Activated CD8-positive, alpha-beta memory T cell treated with anti-CD3 and anti-CD28 coated beads, Interleukin-2, amount 10 ng/mL, durations not matched to agents 7 days and 5 days (primary cell): Measurements from ENCODE around the gene PCP2. TPM values are rescaled to one million over a fixed set of nuclear protein-coding genes. Genes with fewer than 3 reads are reported as not detected.

ENCODE experiments used
- ATAC-seq: fragments of 150-1000 bp; cut with Tn5 transposase; one replicate; pipeline ENCODE4 v1.10.0; 2021; ENCODE audit warnings: moderate library complexity
- CTCF ChIA-PET: fragments of 350-600 bp; sonication (Branson Sonifier 250); formaldehyde crosslinking; loops from one replicate; lab custom pipeline; 2021; ENCODE audit warnings: antibody characterized with exemption; lab: Charles Lee
- DNase-seq: peaks from one replicate; pipeline ENCODE4 v3.0.0-alpha.2; 2020
- H3K27ac Mint-ChIP-seq: one replicate; pipeline ENCODE4 v1.8.0; 2021; ENCODE audit warnings: mild to moderate bottlenecking, mixed read lengths
- H3K27me3 Mint-ChIP-seq: one replicate; pipeline ENCODE4 v1.8.0; 2021; ENCODE audit warnings: mixed read lengths
- H3K36me3 Mint-ChIP-seq: one replicate; pipeline ENCODE4 v1.8.0; 2021; ENCODE audit warnings: mild to moderate bottlenecking, mixed read lengths
- H3K4me1 Mint-ChIP-seq: one replicate; pipeline ENCODE4 v1.8.0; 2021; ENCODE audit warnings: mixed read lengths
- H3K4me3 Mint-ChIP-seq: one replicate; pipeline ENCODE4 v1.8.0; 2021; ENCODE audit warnings: mild to moderate bottlenecking, moderate library complexity, mixed read lengths
- H3K9me3 Mint-ChIP-seq: one replicate; pipeline ENCODE4 v1.8.0; 2022; ENCODE audit warnings: low read depth, mixed read lengths
- total RNA-seq, 2 experiments: library from RNA; stranded (reverse); gene quantifications; one replicate each; pipeline ENCODE4 v1.2.3, GENCODE V29; 2021

PCP2 gene
- total RNA-seq, 2 experiments from 2014 or later: 0.56 to 0.99 TPM

DNA sequence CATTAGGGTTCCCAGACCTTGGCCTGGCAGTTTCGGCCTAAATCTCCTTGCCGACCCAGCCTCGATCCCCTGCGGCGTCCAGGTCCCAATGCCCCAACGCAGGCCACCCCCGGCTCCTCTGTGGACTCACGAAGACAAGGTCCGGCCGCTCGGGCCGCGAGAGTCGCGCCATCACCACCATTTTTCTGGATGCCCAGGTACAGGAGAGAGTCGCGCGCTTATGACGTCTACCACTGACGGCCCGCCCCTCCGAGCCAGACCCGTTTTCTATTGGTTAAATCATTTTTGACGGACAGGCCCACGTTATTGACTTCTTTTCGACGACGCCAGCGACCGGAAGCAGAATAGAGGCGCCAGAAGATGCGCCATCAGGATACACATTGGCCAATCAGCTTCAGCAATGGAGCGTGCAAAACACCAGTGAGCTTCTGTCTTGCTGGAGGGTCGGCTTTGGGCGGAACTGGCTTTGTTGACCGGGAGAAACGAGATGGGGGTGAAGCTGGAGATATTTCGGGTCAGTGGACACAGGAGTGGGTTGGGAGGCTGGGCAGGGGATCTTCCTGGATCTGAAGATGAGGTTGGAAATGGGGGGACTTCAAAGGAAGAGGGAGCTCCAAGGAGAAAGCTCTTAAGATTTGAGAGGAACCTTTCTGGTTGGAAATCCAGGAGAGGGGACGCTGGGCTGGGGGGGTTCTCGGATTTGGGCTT, 4.0 kb downstream of the PCP2 start, which contains the start of the genes PET100 and XAB2:
TSS of gene PET100 (plus strand) at position 447 of the 708 bp plus-strand sequence. CDS start at position 488, 41 bp downstream.
TSS of gene XAB2 (minus strand) at position 199 of the 708 bp plus-strand sequence. CDS start at position 181, 18 bp downstream.
- Mint-ChIP-seq H3K9me3 (no peaks in the 10 kb centered on the region), H3K4me3 (peak within 1 kb of the TSS; percentile 97), H3K36me3 (peaks cover 6% of the 10 kb centered on the region), H3K27me3 (no peaks in the 10 kb centered on the region), H3K27ac (peak within 1 kb of the TSS; percentile 99), H3K4me1 (peaks cover 33% of the 10 kb centered on the region)
- peak; percentile 99 for ATAC-seq
- CTCF ChIA-PET: interaction anchor here (0.8 to 2.9 kb wide), 10 partner anchors 9 to 315 kb away, joined by 3 to 12 read pairs (median 6); partner anchors contain the start of genes ARHGEF18, TIMM44 and TRAPPC5
- DNase-seq: peak; percentile 98

DNA sequence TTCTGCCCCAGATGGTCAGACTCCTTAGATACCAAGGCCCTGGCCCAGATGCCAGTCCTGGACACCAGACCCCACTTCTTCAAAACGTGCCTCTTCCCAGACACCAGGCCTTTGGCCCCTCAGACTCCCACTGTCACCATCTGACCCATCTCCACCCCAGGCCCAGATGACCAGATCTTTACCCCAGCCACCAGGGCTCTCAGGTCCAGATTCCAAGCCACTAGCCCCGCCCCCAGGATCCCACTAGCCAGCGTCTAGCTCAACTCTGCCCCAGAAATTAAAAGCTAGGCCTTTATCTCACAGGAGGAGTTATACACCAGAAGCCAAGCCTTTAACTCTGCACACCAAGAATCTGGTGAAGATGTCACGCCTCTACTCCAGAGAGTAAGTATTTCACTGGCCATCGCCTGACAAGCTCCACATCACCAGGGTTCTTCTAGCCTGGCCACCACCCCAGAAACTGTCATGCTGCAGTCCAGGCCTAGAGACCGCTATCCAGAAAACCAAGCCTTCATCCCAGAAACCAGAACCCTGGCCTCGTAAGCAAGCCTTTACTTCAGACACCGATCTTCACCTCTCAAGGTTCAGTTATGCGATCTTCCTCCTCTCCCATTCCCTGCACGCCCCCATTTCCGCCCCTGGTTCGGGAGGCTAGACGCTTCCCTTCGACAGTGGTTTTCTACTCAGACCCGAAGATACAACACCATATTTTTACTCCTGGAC, 4.8 kb downstream of the PCP2 start:
- H3K27ac Mint-ChIP-seq: peak overlapping the region; percentile 99
- CTCF ChIA-PET: interaction anchor here (1.3 to 2.9 kb wide), 5 partner anchors 23 to 315 kb away, joined by 6 to 12 read pairs (median 10); partner anchors contain the start of genes ARHGEF18, TIMM44 and TRAPPC5
- peaks cover 6% of the 10 kb centered on the region for H3K36me3 Mint-ChIP-seq
- ATAC-seq (no peak), DNase-seq (no peak)
- H3K9me3 Mint-ChIP-seq: no peaks in the 10 kb centered on the region
- peak overlapping the region; percentile 97 for H3K4me3 Mint-ChIP-seq
- peaks cover 33% of the 10 kb centered on the region for H3K4me1 Mint-ChIP-seq
- no peaks in the 10 kb centered on the region for H3K27me3 Mint-ChIP-seq

DNA sequence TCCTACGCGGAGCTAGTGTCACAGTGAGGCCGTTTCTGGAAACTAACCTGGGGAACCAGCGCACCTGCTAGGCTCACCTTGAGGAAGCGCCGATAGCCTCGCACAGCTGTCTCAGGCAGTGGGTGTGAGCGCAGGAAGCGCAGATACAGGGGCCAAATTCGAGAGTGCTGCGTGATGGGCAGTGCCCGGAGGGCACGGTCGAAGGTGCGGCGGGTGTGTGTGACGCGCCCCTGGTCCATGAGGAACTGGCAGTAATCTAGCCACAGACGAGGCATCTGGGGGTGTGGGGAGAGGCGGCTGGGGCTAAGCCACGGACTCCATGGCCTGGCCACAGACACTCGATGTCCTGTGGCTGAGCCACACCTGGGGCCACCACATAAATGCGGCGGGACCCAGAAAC, 6.4 kb downstream of the PCP2 start:
- CTCF ChIA-PET: interaction anchor here (0.5 to 1.2 kb wide), 2 partner anchors 54 to 150 kb away, joined by 3 to 4 read pairs; partner anchors contain the start of gene TRAPPC5
- DNase-seq: no peak
- no peak overlapping the region for H3K27ac Mint-ChIP-seq
- peaks cover 33% of the 10 kb centered on the region for H3K4me1 Mint-ChIP-seq
- ATAC-seq: no peak
- no peaks in the 10 kb centered on the region for H3K27me3 Mint-ChIP-seq
- H3K4me3 Mint-ChIP-seq: no peak overlapping the region
- H3K9me3 Mint-ChIP-seq: no peaks in the 10 kb centered on the region
- H3K36me3 Mint-ChIP-seq: peaks cover 6% of the 10 kb centered on the region

DNA sequence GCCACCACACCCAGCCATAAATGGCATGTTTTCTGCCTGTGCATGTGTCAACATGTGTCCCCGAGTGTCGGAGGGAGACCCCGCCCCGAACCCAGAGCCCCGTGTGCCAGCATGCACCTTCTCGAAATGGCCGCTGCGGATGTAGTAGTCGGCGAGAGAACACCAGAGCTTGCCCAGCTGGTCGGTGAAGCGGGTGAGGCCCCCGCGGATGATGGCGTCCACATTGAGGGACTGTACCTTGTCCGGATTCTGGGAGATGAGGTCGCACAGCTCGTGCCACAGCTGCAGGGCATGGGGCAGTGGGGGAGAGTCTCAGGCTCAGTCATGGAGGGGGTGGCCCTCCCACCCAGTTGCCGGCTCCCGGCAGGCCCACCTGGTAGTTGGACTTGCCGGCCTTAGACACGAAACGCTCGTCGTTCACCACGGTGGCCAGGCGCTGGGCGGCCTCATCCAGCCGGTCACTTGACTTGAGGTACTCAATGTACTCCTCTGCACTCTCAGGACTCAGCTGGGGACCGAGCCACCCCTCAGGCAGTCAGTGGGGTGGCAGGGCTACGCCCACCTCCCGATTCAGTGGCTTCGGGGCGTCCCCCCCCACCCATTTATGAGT, 7.7 kb downstream of the PCP2 start:
- no peak overlapping the region for H3K4me3 Mint-ChIP-seq
- H3K27me3 Mint-ChIP-seq: no peaks in the 10 kb centered on the region
- ATAC-seq: no peak

DNA sequence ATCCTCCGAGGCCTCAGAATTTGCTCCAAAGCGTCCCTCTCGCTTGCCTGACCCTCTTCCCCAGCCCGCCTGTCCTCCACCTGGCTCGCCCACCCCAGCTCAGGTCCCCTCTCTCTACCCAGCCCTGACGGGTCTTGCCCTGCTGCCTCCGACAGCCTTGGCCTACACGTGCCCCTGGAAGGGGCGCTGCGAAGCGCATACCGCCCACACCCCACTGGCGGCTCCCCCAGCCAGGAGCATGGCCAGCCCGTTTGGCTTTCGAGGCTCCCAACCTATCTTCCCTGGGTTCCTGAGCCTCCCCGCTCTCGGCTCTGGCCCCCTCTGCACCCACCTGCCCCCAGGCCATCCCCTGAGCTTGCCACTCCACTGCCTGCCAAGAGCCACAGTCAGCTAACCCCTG, 8.7 kb downstream of the PCP2 start:
- no peaks in the 10 kb centered on the region for H3K9me3 Mint-ChIP-seq
- no peak for DNase-seq
- no peak overlapping the region for H3K27ac Mint-ChIP-seq
- ATAC-seq: no peak
- H3K27me3 Mint-ChIP-seq: no peaks in the 10 kb centered on the region
- peaks cover 19% of the 10 kb centered on the region for H3K4me1 Mint-ChIP-seq
- no peak overlapping the region for H3K4me3 Mint-ChIP-seq
- H3K36me3 Mint-ChIP-seq: peaks cover 12% of the 10 kb centered on the region
- CTCF ChIA-PET: interaction anchor here (1.3 kb wide), 1 partner anchor 56 kb away, joined by 3 read pairs; no protein-coding TSS in a partner anchor

More for the DNA sequence above, 7.7 kb downstream of the PCP2 start:
- peaks cover 12% of the 10 kb centered on the region for H3K36me3 Mint-ChIP-seq
- H3K4me1 Mint-ChIP-seq: peaks cover 28% of the 10 kb centered on the region
- no peak overlapping the region for H3K27ac Mint-ChIP-seq
- CTCF ChIA-PET: interaction anchor here (0.7 kb wide), 1 partner anchor 192 kb away, joined by 3 read pairs; no protein-coding TSS in a partner anchor
- no peak for DNase-seq
- H3K9me3 Mint-ChIP-seq: no peaks in the 10 kb centered on the region

DNA sequence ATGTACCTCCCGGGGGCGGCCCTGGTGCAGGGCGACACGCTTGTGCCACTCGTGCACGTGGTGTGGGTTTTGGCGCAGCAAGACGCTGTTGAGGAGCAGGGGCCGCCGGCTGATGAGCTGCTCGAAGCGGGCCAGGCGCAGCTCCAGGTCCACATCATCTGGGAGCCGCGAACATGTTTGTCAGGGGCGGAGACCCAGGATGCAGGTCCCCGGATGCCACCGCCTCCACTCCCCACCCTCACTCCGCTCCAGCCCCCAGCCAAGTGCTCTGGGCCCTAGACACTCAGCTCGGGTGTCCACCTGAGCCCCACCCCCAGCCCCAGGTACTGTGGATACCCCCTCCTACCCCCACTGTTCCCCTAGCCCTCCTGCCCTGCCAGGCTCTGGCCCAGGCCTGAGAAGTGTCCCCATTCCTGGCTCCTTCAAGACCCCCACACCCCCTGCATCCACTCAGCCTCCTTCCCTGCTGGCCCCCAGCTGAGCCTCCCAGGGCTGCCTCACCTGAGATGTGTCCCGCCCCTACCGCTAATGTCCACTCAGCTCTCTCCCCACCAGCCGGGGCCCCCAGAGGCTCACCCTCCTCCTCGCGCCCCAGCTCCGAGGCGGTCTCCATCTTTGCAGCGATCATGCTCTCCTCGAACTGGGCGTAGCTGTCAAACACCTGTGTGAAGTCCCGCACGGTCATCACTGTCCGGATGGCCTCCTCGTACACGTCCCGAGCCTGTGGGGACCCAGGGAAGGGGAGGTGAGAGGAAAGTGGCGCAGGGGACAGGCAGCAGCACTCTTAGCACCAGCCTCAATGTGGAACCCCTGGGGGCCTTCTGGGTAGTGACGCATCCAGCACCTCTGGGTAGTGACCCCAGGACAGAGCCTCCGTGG, 9.6 kb downstream of the PCP2 start:
- Mint-ChIP-seq H3K27ac (no peak overlapping the region), H3K4me1 (peaks cover 13% of the 10 kb centered on the region), H3K36me3 (peaks cover 10% of the 10 kb centered on the region), H3K27me3 (no peaks in the 10 kb centered on the region), H3K4me3 (no peak overlapping the region), H3K9me3 (no peaks in the 10 kb centered on the region)
- DNase-seq (no peak), ATAC-seq (no peak)
- CTCF ChIA-PET: interaction anchor here (0.8 to 1.3 kb wide), 2 partner anchors 56 to 57 kb away, joined by 3 read pairs; partner anchors contain the start of gene TRAPPC5

DNA sequence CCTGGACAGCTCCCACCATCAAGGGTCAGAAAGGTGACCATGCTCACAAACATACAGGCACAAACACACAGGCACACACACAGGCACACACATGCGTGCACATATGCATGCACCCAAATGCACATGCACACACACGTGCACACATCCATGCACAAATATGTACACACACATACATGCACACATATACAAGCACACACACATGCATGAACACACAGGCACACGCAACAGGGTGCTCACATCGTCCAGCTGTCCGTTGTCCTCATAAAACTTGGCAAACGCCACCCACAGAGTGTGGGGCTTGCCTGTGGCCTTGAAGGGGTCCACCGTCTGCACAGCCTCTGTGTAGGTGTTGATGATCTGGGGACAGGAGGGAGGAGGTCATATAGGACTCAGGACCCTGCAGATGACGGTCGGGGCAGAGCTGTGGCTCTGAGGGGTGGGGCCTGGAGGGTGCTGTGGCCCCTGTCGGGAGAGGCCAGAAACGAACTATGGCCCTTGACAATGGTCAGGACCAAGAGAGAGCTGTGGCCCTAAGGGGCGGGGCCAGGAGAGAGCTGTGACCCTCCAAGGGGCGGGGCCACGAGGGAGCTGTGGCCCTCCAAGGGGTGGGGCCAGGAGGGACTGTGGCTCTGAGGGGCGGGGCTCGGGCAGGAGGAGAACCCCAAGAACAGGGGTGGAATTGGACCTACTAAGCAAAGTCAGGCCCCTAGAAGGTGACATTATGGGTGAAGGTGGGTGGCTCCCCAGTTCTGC, 10.4 kb downstream of the PCP2 start:
- H3K4me3 Mint-ChIP-seq: no peak overlapping the region
- no peak for DNase-seq
- H3K9me3 Mint-ChIP-seq: no peaks in the 10 kb centered on the region
- peaks cover 5% of the 10 kb centered on the region for H3K4me1 Mint-ChIP-seq
- H3K27me3 Mint-ChIP-seq: no peaks in the 10 kb centered on the region
- H3K36me3 Mint-ChIP-seq: peaks cover 10% of the 10 kb centered on the region
- CTCF ChIA-PET: interaction anchor here (0.8 to 1.5 kb wide), 2 partner anchors 29 to 58 kb away, joined by 3 read pairs; partner anchors contain the start of gene TRAPPC5
- no peak for ATAC-seq
- no peak overlapping the region for H3K27ac Mint-ChIP-seq

DNA sequence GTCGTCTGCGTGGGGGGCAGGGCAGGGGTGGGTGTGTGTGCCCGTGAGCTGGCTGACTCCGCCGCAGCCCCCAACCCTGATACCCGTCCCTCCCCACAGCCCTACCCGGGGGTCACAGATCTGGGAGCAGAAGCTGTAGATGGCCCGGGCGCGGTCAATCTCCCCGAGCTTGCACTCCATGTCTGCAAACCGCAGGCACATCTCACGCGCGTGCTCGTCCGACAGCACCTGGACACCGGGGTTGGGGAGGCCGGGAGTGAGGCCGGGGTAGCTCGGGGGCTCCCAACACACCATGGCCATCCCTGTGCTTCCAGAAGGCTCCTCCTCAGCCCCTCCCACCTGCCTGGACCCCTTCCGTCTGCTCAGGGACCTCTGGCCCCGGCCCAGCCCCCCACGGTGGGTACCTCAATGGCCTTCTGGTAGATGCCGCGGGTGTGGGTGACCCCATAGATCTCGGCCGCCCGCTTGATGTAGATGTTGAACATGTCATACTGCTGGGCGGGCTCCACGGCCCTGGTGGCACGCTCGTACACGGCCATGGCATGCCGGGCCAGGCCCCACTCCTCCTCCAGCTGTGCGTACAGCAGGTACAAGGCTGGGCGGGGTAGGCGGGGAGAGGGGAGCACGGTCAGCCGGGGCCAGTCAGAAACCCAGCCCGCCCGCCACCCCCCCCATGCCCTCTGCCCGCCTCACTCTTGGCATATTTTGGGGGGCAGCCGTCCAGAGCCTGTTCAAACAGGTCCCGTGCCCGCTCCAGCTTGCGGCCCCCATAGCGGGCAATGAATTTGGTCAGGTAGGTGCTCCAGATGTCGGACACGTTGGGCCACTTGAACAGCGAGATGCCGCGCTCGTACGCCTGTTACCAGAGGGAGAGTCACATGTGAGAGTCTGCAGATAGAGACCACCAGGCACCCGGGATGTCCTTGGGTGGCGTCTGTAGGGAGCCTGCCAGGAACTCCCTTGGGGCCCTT, 12.8 kb downstream of the PCP2 start:
- Mint-ChIP-seq H3K4me3 (no peak overlapping the region), H3K9me3 (no peaks in the 10 kb centered on the region), H3K36me3 (peaks cover 6% of the 10 kb centered on the region), H3K27ac (no peak overlapping the region), H3K4me1 (no peaks in the 10 kb centered on the region), H3K27me3 (no peaks in the 10 kb centered on the region)
- ATAC-seq (no peak), DNase-seq (no peak)
- CTCF ChIA-PET: no interaction called here

DNA sequence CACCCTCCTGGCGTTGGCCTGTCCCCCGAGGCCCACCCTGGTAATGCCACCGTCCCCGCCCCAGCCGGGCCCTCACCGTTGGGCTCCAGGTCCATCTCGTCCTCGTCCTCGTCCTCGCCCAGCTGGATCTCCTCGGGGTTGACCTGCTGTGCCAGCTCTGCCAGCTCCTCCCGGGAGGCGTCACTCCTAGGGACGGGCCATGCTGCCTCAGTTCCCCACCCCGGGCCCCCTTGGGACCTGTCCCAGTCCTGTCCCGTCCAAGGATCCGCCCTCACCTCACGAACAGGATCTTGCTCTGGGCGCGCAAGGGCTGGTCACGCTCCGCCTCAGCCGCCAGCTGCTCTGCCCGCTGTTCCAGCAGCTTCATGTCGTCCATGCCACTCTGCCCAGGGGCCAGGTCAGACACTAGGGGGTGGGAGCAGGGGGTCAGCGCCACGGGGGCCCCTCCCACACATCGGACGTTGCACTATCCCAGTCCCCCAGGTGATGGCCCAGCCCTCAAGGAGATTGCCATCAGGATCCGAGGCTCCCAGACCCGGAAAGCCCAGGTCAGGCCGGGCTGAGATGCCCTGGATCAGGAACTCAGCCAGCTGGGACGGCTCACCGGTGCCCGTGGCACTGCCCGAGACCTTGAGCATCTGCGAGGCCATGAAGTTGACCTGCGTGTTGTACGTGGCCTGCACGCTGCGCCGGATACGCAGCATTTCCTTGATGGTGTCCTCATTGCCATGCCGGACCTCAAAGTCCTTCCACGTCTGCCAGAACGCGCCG, 13.7 kb downstream of the PCP2 start:
- Mint-ChIP-seq H3K9me3 (no peaks in the 10 kb centered on the region), H3K36me3 (peaks cover 6% of the 10 kb centered on the region), H3K27ac (no peak overlapping the region), H3K4me1 (no peaks in the 10 kb centered on the region), H3K4me3 (no peak overlapping the region), H3K27me3 (no peaks in the 10 kb centered on the region)
- CTCF ChIA-PET: no interaction called here
- DNase-seq: no peak
- ATAC-seq: no peak

DNA sequence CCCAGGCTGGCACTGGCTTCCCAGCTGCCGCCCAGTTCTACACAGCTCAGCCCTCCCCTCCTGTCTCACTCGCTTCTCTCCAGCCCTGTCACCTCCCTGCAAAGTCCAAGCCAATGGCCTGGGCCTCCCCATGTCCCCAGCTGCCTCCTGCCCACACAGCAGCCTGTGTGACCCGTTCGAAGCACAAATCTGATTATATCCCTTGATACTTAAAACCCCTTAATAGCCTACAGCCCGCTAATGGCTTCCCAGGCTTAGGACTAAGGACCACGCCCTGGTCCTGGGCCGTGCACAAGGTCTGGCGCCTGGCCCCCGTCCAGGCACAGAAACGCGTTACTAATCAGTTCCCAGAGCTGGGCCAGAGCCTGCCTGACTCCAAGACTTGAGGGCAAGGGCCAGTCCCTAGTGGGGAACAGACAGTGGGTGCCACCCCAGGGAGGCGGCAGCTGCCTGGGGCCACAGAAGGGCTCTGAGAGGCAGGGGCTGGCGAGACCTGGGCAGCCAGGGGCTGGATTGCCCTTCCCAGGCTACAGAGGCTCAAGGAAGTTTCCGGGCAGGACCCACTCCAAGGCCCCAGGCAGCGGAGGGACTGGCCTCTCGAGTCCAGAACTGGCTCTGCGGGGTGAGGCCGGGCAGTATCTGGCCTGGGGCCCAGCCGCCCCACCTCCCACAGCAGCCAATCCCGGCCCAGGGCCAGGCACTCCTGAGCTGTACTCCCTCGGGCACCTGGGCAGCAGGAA, 14.6 kb downstream of the PCP2 start:
- no peaks in the 10 kb centered on the region for H3K4me1 Mint-ChIP-seq
- ATAC-seq (no peak), DNase-seq (no peak)
- no peak overlapping the region for H3K27ac Mint-ChIP-seq
- H3K4me3 Mint-ChIP-seq: no peak overlapping the region
- CTCF ChIA-PET: no interaction called here
- H3K9me3 Mint-ChIP-seq: no peaks in the 10 kb centered on the region
- no peaks in the 10 kb centered on the region for H3K27me3 Mint-ChIP-seq
- H3K36me3 Mint-ChIP-seq: peaks cover 6% of the 10 kb centered on the region
